ENCODE data around the gene BLVRB. TPM values are rescaled to one million over a fixed set of nuclear protein-coding genes. Genes with fewer than 3 reads are reported as not detected.

Gene BLVRB
- total and polyA plus RNA-seq, 9 of the 15 experiments (the other 6 are each of a cell fraction or from before 2014, with no cell fraction given): 81.1 to 749 (median 331) TPM

DNA sequence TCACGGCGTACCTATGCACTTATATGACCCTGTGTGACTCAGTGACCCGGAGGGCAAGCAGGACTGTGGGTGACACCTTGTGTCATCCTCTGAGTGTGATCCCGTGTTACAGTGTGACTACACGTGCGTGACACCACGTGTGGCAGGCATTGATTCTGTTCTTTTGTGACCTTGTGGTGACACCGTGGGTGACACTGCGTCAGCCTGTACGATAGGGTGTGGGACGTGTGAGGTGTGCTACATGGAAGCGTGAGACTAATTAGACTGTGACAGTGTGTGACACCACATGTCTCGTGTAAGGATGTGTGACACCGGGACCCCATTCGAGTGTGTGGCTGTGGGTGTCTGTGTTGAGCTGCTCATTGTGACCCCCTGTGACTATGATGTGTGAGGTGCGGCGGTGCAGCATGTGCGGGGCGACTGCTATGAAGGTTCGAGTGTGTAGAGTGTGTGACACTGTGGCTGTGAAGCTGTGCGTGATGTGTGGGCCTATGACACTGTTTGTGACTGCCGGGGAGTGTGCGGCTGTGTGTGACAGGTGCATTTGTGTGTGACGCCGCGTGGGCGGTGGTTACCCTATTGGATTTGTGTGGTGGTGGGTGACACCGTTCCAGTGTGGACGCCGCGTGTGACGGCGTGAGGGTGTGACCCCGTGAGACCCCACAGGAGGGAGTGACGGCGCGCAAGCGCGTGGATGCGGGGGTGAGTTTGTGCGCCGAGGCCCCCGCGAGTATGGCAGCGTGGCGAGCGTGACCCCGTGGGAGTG is 857 bp upstream of the BLVRB start (continued):
- TF ChIP-seq, protein P1, sequence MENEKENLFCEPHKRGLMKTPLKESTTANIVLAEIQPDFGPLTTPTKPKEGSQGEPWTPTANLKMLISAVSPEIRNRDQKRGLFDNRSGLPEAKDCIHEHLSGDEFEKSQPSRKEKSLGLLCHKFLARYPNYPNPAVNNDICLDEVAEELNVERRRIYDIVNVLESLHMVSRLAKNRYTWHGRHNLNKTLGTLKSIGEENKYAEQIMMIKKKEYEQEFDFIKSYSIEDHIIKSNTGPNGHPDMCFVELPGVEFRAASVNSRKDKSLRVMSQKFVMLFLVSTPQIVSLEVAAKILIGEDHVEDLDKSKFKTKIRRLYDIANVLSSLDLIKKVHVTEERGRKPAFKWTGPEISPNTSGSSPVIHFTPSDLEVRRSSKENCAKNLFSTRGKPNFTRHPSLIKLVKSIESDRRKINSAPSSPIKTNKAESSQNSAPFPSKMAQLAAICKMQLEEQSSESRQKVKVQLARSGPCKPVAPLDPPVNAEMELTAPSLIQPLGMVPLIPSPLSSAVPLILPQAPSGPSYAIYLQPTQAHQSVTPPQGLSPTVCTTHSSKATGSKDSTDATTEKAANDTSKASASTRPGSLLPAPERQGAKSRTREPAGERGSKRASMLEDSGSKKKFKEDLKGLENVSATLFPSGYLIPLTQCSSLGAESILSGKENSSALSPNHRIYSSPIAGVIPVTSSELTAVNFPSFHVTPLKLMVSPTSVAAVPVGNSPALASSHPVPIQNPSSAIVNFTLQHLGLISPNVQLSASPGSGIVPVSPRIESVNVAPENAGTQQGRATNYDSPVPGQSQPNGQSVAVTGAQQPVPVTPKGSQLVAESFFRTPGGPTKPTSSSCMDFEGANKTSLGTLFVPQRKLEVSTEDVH (IDR thresholded peaks at IDR 0.05; ENCODE audit: low read depth, partially characterized antibody): no peak
- TF ChIP-seq, protein P2, sequence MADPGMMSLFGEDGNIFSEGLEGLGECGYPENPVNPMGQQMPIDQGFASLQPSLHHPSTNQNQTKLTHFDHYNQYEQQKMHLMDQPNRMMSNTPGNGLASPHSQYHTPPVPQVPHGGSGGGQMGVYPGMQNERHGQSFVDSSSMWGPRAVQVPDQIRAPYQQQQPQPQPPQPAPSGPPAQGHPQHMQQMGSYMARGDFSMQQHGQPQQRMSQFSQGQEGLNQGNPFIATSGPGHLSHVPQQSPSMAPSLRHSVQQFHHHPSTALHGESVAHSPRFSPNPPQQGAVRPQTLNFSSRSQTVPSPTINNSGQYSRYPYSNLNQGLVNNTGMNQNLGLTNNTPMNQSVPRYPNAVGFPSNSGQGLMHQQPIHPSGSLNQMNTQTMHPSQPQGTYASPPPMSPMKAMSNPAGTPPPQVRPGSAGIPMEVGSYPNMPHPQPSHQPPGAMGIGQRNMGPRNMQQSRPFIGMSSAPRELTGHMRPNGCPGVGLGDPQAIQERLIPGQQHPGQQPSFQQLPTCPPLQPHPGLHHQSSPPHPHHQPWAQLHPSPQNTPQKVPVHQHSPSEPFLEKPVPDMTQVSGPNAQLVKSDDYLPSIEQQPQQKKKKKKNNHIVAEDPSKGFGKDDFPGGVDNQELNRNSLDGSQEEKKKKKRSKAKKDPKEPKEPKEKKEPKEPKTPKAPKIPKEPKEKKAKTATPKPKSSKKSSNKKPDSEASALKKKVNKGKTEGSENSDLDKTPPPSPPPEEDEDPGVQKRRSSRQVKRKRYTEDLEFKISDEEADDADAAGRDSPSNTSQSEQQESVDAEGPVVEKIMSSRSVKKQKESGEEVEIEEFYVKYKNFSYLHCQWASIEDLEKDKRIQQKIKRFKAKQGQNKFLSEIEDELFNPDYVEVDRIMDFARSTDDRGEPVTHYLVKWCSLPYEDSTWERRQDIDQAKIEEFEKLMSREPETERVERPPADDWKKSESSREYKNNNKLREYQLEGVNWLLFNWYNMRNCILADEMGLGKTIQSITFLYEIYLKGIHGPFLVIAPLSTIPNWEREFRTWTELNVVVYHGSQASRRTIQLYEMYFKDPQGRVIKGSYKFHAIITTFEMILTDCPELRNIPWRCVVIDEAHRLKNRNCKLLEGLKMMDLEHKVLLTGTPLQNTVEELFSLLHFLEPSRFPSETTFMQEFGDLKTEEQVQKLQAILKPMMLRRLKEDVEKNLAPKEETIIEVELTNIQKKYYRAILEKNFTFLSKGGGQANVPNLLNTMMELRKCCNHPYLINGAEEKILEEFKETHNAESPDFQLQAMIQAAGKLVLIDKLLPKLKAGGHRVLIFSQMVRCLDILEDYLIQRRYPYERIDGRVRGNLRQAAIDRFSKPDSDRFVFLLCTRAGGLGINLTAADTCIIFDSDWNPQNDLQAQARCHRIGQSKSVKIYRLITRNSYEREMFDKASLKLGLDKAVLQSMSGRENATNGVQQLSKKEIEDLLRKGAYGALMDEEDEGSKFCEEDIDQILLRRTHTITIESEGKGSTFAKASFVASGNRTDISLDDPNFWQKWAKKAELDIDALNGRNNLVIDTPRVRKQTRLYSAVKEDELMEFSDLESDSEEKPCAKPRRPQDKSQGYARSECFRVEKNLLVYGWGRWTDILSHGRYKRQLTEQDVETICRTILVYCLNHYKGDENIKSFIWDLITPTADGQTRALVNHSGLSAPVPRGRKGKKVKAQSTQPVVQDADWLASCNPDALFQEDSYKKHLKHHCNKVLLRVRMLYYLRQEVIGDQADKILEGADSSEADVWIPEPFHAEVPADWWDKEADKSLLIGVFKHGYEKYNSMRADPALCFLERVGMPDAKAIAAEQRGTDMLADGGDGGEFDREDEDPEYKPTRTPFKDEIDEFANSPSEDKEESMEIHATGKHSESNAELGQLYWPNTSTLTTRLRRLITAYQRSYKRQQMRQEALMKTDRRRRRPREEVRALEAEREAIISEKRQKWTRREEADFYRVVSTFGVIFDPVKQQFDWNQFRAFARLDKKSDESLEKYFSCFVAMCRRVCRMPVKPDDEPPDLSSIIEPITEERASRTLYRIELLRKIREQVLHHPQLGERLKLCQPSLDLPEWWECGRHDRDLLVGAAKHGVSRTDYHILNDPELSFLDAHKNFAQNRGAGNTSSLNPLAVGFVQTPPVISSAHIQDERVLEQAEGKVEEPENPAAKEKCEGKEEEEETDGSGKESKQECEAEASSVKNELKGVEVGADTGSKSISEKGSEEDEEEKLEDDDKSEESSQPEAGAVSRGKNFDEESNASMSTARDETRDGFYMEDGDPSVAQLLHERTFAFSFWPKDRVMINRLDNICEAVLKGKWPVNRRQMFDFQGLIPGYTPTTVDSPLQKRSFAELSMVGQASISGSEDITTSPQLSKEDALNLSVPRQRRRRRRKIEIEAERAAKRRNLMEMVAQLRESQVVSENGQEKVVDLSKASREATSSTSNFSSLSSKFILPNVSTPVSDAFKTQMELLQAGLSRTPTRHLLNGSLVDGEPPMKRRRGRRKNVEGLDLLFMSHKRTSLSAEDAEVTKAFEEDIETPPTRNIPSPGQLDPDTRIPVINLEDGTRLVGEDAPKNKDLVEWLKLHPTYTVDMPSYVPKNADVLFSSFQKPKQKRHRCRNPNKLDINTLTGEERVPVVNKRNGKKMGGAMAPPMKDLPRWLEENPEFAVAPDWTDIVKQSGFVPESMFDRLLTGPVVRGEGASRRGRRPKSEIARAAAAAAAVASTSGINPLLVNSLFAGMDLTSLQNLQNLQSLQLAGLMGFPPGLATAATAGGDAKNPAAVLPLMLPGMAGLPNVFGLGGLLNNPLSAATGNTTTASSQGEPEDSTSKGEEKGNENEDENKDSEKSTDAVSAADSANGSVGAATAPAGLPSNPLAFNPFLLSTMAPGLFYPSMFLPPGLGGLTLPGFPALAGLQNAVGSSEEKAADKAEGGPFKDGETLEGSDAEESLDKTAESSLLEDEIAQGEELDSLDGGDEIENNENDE (IDR thresholded peaks at IDR 0.05; ENCODE audit: low read depth, low read length): no peak
- TF ChIP-seq RBM25 (IDR thresholded peaks at IDR 0.05; ENCODE audit: low read depth, low read length, severe bottlenecking) (no peak), ETV5 (CRISPR knock-in tag; IDR thresholded peaks at IDR 0.05; ENCODE audit: low read depth) (0 out of 2 replicates have a peak, but pooled peaks have one; percentile 10), HIVEP1 (CRISPR knock-in tag; IDR thresholded peaks at IDR 0.05) (no peak)
- TF ChIP-seq, protein P3, sequence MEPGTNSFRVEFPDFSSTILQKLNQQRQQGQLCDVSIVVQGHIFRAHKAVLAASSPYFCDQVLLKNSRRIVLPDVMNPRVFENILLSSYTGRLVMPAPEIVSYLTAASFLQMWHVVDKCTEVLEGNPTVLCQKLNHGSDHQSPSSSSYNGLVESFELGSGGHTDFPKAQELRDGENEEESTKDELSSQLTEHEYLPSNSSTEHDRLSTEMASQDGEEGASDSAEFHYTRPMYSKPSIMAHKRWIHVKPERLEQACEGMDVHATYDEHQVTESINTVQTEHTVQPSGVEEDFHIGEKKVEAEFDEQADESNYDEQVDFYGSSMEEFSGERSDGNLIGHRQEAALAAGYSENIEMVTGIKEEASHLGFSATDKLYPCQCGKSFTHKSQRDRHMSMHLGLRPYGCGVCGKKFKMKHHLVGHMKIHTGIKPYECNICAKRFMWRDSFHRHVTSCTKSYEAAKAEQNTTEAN (CRISPR knock-in tag; IDR thresholded peaks at IDR 0.05): peak; percentile 88
- TF ChIP-seq, protein P4, sequence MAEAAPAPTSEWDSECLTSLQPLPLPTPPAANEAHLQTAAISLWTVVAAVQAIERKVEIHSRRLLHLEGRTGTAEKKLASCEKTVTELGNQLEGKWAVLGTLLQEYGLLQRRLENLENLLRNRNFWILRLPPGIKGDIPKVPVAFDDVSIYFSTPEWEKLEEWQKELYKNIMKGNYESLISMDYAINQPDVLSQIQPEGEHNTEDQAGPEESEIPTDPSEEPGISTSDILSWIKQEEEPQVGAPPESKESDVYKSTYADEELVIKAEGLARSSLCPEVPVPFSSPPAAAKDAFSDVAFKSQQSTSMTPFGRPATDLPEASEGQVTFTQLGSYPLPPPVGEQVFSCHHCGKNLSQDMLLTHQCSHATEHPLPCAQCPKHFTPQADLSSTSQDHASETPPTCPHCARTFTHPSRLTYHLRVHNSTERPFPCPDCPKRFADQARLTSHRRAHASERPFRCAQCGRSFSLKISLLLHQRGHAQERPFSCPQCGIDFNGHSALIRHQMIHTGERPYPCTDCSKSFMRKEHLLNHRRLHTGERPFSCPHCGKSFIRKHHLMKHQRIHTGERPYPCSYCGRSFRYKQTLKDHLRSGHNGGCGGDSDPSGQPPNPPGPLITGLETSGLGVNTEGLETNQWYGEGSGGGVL (CRISPR knock-in tag; IDR thresholded peaks at IDR 0.05): no peak

Measured in K562 (cell line).